NCI-H82 (cell line): ENCODE data around the gene ABT1.
A peak's percentile ranks its signal among the peaks of the same experiment; 100 is the strongest.

Source experiments
- DNase-seq: peaks from one replicate; lab custom pipeline; 2025; lab: John Stamatoyannopoulos, UW

ABT1 gene

DNA sequence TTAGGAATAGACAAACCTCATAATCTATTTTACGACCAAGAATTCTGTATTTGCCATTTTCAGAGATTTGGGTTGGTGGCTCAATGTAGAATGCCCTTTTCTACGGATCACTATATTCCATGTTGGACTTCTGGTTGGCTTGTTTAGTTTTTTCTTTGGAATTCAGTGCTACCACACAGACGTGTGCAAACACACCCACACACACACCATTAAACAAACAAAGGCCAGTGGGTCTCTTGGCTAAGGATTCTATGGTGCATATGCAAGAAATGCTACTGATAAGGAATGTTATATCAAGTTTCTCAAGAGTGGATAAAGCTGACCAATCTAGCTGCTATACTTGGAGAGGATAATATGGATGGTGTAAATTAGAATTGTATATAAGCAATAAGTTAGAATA, 8.0 kb downstream of the ABT1 start:
- DNase-seq = no peak

DNA sequence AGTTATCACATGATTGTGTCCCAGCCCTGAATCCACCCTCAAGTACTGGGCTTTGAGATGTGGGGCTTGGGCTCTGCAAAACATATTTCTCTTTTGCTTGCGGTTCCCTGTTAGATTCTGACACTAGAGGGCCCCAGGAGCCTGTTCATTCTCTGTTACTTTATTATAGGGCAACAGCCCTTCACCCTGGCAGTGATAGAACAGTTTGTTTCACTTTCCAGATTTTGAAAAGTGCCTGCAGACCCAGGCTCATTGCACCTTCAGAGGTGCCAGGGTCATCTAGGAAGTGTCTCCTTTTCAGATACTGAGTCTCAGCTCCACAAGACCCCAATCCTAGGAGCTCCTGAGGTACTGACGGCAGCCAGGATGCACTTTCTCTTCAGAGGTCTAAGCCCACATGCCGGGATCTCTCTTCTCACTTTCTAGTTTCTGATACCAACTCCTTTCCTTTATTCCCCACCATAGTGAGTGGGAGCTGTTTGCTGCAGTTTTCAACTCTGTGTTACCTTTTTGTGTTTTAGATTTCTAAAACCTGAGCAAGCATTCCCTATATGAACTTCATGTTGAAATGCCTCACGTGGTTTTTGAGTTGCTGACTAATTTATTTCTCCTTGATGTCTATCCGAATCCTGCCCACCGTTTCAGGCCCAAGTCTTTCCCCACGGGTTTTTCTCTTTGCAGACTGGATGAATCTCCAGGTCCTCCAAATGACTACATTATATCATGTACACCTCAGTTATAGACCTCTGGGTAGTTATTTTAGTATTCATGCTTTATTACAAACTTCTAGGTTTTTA, 10.9 kb downstream of the ABT1 start:
- peak; percentile 82 for DNase-seq

DNA sequence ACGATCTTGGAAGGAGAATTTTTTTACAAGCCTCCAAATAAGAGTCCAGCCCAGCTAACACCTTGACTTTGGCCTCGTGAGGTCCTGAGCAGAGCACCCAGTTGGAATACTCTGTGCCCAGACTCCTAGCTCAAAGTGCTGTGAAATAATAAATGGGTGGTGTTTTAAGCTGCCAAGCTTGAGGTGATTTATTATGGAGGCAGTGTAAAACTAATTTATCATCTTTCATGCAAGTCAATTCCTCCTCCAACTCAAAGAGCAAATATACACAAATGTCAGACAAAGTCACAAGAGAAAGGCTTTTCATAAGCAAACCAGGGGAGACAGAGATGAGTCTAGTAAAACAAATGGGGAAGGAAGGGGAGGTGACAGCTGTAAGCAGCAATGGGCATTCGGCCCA, 12.7 kb downstream of the ABT1 start:
- no peak for DNase-seq

DNA sequence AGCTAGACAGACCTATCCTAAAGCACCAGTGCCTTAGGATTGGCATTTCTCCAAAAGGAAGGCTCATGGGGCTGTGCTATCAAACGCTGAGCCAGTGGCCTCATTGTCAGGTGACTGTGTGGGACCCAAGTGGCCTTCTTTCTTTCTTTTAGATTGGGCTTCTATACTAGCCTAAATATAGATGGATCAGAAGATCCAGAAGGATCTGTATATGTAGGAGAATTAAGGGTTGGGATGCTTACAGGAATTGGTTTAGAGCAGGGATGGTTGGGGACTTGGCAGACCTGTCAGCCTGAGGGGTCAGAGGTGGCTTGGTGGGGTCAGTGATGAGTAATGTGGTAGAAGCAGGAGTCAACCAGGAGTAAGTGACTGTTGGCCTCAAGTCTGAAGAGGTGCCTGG, 14.8 kb downstream of the ABT1 start:
- DNase-seq = no peak

DNA sequence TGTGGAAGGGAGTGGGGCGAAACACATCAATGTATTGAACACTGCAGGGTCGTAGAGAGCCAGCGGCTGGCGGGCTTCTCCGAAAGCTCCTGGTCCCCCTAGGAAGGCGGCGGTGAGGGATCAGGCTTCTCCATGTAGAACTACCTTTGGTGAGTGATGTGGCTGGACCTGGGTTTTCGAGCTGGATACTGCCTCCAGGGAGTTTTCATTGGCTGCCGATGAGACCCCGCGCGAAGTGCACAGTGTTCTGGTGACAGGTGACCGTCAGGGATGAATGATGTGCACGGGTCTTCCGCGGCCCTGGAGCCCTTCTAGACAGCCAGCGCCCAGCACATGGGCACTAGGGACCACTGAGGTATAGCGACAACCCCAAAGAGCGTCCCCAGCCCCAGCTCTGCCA, 16.4 kb downstream of the ABT1 start:
- no peak for DNase-seq

DNA sequence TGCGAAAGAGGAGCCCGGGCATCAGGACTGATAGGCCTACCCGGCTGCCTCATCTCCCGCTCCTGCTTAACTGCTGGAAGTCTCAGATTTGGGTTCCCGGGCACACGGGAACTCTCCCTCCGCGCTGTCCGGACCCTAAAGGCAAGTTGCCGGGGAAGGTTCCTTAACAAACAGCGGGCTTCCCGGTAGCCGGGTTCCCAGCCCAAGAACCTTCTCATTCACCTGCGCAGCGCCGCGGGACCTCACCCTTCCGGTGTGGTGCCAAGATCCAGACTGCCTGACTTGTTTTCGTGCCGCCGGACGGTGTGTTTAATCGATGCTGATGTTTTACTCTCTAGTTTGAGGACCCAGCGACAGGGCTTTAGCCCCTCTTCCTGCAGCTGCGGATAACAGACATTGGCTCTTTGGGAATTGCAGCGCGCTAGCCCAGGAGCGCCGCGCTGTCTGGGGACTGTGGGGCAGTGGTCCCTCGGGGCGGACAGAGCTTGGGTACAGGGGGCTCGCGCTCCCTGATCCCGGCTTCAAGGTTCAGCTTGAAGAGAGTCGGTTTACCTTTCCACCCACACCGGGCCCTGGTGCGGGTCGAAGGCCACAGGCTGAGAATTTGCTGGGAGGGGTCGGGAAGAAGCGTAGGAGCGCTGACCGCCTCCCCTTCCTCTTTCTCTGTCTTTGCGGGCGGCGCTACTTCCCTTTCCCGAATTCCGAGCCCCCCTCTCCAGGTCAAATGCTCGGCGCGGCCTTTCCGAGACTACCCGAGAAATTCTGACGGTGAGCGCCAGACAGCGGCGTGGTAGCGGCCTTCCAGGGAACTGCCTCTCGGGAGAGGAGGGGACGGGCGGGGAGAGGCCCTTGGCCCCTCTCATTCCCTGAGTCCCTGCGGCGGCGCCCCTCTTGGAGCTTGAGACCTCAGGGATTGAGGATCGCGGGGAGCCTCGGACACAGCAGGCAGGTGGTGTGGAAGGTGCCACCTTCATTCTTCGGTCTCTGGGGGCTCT, 17.2 kb downstream of the ABT1 start:
- DNase-seq = peak; percentile 43

DNA sequence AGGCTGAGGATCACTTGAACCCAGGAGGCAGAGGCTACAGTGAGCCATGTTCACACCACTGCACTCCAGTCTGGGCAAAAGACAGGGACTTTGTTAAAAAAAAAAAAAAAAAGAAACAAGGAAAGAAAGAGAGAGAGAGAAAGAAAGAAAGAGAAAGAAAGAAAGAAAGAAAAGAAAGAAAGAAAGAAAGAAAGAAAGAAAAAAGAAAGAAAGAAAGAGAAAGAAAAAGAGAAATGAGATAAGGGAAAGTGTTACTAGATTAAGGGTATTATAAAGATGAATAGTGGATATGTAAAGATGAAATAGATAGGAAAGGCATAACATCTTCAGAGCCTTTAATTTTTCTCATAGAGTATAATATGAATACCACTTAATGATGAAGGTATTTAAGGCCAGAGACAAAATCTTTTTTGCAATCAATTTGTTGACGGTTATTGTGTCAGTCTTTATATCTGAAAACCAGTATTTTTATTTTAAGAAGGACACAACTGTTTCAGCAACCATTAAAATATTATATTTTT, 26.6 kb downstream of the ABT1 start:
- no peak for DNase-seq

DNA sequence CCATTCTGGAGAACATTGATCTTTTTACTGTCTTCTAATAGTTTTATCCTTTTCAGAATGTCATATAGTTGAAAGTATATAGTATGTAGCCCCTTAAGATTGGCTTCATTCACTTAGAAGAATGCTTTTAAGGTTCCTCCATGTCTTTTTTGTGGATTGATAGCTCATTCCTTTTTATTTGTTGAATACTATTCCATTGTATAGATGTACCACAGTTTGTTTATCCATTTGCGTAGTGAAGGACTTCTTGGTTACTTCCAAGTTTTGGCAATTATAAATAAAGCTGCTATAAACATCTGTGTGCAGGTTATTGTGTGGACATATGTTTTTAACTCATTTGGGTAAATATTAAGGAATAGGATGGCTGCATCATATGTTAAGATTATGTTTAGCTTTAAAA, 27.8 kb downstream of the ABT1 start:
- no peak for DNase-seq

DNA sequence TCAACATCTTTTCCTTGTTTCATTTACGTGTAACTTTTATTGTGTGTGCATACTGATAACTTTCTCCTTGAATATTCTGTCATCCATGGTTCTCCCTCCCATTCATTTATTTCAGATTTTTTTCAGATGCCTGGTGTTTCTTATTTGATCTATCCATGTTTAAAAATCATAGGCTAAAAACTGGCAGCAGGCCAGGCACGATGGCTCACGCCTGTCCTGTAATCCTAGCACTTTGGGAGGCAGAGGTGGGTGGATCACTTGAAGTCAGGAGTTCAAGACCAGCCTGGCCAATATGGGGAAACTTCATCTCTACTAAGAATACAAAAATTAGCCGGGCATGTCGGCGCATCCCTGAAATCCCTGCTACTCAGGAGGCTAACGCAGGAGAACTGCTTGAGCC, 31.1 kb downstream of the ABT1 start:
- DNase-seq = no peak

DNA sequence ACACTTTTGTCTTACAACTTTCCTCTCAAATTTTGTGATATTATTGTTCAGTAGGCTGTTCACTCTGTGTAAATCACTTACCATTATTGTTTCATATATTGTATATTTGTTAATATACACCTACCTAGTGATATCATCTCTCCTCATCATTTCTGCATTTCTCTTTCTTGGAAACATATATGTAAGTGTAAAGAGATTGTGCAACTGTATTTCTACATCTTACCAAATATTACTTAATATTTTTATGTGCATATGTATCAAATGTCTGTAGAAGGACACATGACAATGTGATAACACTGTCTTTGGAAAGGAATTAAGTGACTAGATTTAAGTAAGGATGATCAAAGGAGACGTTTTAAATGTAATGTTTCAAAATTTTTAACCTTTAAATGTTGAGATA, 32.6 kb downstream of the ABT1 start:
- no peak for DNase-seq

DNA sequence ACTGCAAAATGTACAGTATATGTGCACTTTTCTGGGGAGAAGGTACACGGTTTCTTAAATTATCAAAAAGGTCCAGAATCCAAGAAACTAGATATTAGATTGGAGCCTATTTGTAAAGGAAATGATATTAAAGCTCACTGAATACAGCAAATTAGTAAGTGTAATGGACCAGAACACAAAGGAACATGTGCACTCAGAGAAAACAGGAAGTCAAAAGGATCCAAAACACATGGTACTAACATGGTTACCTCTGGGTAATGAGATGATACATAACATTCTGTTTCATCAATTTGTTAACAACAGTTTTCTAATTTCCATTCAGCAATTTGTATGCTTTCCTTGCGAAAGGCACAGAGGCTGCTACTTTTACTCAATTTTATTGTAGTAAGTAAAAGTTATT, 44.1 kb downstream of the ABT1 start:
- no peak for DNase-seq

DNA sequence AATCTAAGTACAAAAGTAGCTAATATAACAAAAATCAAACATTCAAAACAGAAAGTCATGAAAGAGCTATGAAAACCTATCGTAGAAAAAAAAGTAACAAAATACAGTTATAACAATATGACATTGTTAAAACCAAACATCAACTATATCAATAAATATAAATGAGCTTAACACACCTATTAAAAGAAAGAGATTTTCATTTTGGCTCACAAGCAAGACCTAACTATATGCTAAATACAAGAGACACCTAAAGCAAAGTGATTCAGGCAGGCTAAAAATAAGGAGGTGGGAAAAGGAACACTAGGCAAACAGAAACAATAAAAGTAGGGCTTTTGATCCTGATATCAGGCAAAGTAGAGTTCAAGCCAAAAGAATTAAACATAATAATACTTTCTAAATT, 49.3 kb downstream of the ABT1 start:
- no peak for DNase-seq
